ENCODE results near the gene ADD1.
A peak's percentile ranks its signal among the peaks of the same experiment; 100 is the strongest.
"Not testable (repeated sequence)": the region's sequence is repeated elsewhere in the genome, so short reads cannot be mapped to it uniquely, and the experiment has no call there.

The ADD1 gene

GRCh38 chr4:2915789-2916188, 72.1 kb downstream of the ADD1 start:
- no peaks in the 10 kb centered on the region for H3K27me3 Mint-ChIP-seq
- peaks cover 47% of the 10 kb centered on the region for H3K4me1 Mint-ChIP-seq
- H3K9me3 Mint-ChIP-seq = peaks cover 7 to 9% of the 10 kb centered on the region in 2 donors
- ATAC-seq (no peak), DNase-seq (no peak)
- no peak overlapping the region for H3K4me3 Mint-ChIP-seq
- no peak overlapping the region for H3K27ac Mint-ChIP-seq

- not testable (repeated sequence) for ATAC-seq, H3K4me3 Mint-ChIP-seq, DNase-seq, H3K27ac Mint-ChIP-seq, H3K9me3 Mint-ChIP-seq, H3K27me3 Mint-ChIP-seq
- H3K4me1 Mint-ChIP-seq = peaks cover 56% of the 10 kb centered on the region
Observed at GRCh38 chr4:2916696-2917095, 73.1 kb downstream of the ADD1 start.

- H3K27ac Mint-ChIP-seq, H3K4me3 Mint-ChIP-seq, H3K27me3 Mint-ChIP-seq, ATAC-seq, DNase-seq, H3K9me3 Mint-ChIP-seq: not testable (repeated sequence)
- peaks cover 72% of the 10 kb centered on the region for H3K4me1 Mint-ChIP-seq
Observed at GRCh38 chr4:2918300-2918699, 74.7 kb downstream of the ADD1 start.

- H3K27ac Mint-ChIP-seq, ATAC-seq: not testable (repeated sequence)
- H3K4me1 Mint-ChIP-seq = peaks cover 73% of the 10 kb centered on the region
Observed at GRCh38 chr4:2918714-2919113, 75.1 kb downstream of the ADD1 start.

DNA sequence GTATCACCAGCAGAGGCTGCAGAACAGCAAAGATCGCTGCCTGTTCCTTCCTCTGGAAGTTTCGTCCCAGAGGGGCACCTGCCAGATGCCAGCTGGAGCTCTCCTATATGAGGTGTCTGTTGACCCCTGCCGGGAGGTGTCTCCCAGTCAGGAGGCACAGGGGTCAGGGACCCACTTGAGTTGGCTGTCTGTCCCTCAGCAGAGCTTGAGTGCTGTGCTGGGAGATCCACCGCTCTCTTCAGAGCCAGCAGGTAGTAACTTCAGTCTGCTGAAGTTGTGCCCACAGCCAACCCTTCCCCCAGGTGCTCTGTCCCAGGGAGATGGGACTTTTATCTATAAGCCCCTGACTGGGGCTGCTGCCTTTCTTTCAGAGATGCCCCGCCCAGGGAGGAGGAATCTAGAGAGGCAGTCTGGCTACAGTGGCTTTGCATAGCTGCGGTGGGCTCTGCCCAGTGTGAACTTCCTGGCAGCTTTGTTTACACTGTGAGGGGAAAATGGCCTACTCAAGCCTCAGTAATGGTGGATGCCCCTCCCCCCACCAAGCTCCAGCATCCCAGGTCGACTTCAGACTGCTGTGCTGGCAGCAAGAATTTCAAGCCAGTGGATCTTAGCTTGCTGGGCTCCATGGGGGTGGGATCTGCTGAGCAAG, 78.9 kb downstream of the ADD1 start:
- not testable (repeated sequence) for H3K27me3 Mint-ChIP-seq, H3K9me3 Mint-ChIP-seq
- peak; percentile 59 for ATAC-seq
- peaks cover 55% of the 10 kb centered on the region for H3K4me1 Mint-ChIP-seq
- H3K4me3 Mint-ChIP-seq = peak overlapping the region; percentile 13 to 39
- H3K27ac Mint-ChIP-seq = peak overlapping the region; percentile 63 to 80
- DNase-seq = peak in 1 of 2 donors; percentile 59

More at GRCh38 chr4:2918714-2919113, 75.1 kb downstream of the ADD1 start:
- H3K27me3 Mint-ChIP-seq, H3K4me3 Mint-ChIP-seq, H3K9me3 Mint-ChIP-seq, DNase-seq: not testable (repeated sequence)

DNA sequence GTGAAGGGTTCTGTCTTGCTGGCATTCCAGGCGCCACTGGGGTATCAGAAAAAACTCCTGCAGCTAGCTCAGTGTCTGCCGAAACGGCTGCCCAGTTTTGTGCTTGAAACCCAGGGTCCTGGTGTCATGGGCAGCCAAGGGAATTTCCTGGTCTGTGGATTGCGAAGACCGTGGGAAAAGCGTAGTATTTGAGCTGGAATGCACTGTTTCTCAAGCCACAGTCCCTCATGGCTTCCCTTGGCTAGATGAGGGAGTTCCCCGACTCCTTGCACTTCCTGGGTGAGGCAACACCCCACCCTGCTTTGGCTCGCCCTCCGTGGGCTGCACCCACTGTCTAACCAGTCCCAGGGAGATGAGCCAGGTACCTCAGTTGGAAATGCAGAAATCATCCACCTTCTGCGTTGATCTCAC, 79.5 kb downstream of the ADD1 start:
- no peak for DNase-seq
- H3K27me3 Mint-ChIP-seq = no peaks in the 10 kb centered on the region
- peaks cover 49% of the 10 kb centered on the region for H3K4me1 Mint-ChIP-seq
- H3K27ac Mint-ChIP-seq = peak overlapping the region; percentile 68 to 94
- H3K9me3 Mint-ChIP-seq = peaks cover 7 to 9% of the 10 kb centered on the region in 2 donors
- ATAC-seq = no peak
- H3K4me3 Mint-ChIP-seq = peak overlapping the region in 1 of 2 donors; percentile 42

GRCh38 chr4:2923668-2924173, 80.1 kb downstream of the ADD1 start:
- peaks cover 46% of the 10 kb centered on the region for H3K4me1 Mint-ChIP-seq
- H3K27me3 Mint-ChIP-seq = no peaks in the 10 kb centered on the region
- H3K4me3 Mint-ChIP-seq = peak overlapping the region in 1 of 2 donors; percentile 42
- H3K27ac Mint-ChIP-seq = peak overlapping the region; percentile 68 to 94
- DNase-seq (no peak), ATAC-seq (no peak)
- peaks cover 7 to 9% of the 10 kb centered on the region in 2 donors for H3K9me3 Mint-ChIP-seq

- Mint-ChIP-seq H3K27me3 (no peaks in the 10 kb centered on the region), H3K9me3 (peaks cover 7 to 8% of the 10 kb centered on the region in 2 donors), H3K4me3 (no peak overlapping the region), H3K4me1 (peaks cover 46% of the 10 kb centered on the region), H3K27ac (peak overlapping the region in 1 of 2 donors; percentile 91)
- no peak for DNase-seq
- no peak for ATAC-seq
Observed at GRCh38 chr4:2924286-2924685, 80.6 kb downstream of the ADD1 start.

- DNase-seq = no peak
- H3K4me1 Mint-ChIP-seq = peaks cover 41% of the 10 kb centered on the region
- no peaks in the 10 kb centered on the region for H3K27me3 Mint-ChIP-seq
- H3K9me3 Mint-ChIP-seq = peaks cover 3 to 4% of the 10 kb centered on the region in 2 donors
- peak overlapping the region; percentile 23 to 91 for H3K27ac Mint-ChIP-seq
- no peak overlapping the region for H3K4me3 Mint-ChIP-seq
- ATAC-seq = no peak
Observed at GRCh38 chr4:2924765-2925301, 81.2 kb downstream of the ADD1 start.

GRCh38 chr4:2925496-2925895, 81.9 kb downstream of the ADD1 start:
- DNase-seq (no peak), ATAC-seq (no peak)
- Mint-ChIP-seq H3K27me3 (no peaks in the 10 kb centered on the region), H3K4me1 (peaks cover 38% of the 10 kb centered on the region), H3K27ac (no peak overlapping the region), H3K9me3 (no peaks in the 10 kb centered on the region), H3K4me3 (no peak overlapping the region)

- no peak overlapping the region for H3K4me3 Mint-ChIP-seq
- no peak for ATAC-seq
- no peak for DNase-seq
- H3K27ac Mint-ChIP-seq = peak overlapping the region; percentile 11 to 76
- H3K4me1 Mint-ChIP-seq = peaks cover 38% of the 10 kb centered on the region
- no peaks in the 10 kb centered on the region for H3K27me3 Mint-ChIP-seq
- no peaks in the 10 kb centered on the region for H3K9me3 Mint-ChIP-seq
Observed at GRCh38 chr4:2925931-2926860, 82.6 kb downstream of the ADD1 start.

GRCh38 chr4:2927016-2927695, 83.5 kb downstream of the ADD1 start:
- peaks cover 38% of the 10 kb centered on the region for H3K4me1 Mint-ChIP-seq
- no peaks in the 10 kb centered on the region for H3K9me3 Mint-ChIP-seq
- ATAC-seq = no peak
- H3K27ac Mint-ChIP-seq = peak overlapping the region in 1 of 2 donors; percentile 76
- DNase-seq = no peak
- H3K4me3 Mint-ChIP-seq = no peak overlapping the region
- no peaks in the 10 kb centered on the region for H3K27me3 Mint-ChIP-seq

GRCh38 chr4:2927696-2928075, 84.0 kb downstream of the ADD1 start:
- no peak overlapping the region for H3K4me3 Mint-ChIP-seq
- ATAC-seq (no peak), DNase-seq (no peak)
- H3K4me1 Mint-ChIP-seq = peaks cover 38% of the 10 kb centered on the region
- H3K27ac Mint-ChIP-seq = no peak overlapping the region
- H3K9me3 Mint-ChIP-seq = no peaks in the 10 kb centered on the region
- no peaks in the 10 kb centered on the region for H3K27me3 Mint-ChIP-seq

GRCh38 chr4:2928242-2929176, 84.9 kb downstream of the ADD1 start:
- H3K27ac Mint-ChIP-seq = peak overlapping the region in 1 of 2 donors; percentile 71

More at GRCh38 chr4:2928242-2929176, 84.9 kb downstream of the ADD1 start:
- DNase-seq (no peak), ATAC-seq (no peak)
- Mint-ChIP-seq H3K27me3 (no peaks in the 10 kb centered on the region), H3K4me3 (no peak overlapping the region), H3K4me1 (peaks cover 38% of the 10 kb centered on the region), H3K9me3 (no peaks in the 10 kb centered on the region)

All from stimulated activated naive CD8-positive, alpha-beta T cell treated with anti-CD3 and anti-CD28 coated beads, Interleukin-15, amount 100 ng/mL, for 72 hours (primary cell).